HCT116 (cell line): ENCODE data around the gene FXYD2. TPM values are rescaled to one million over a fixed set of nuclear protein-coding genes. Genes with fewer than 3 reads are reported as not detected.

Experiments
- ATAC-seq: fragments of 200-7000 bp; cut with Tn5 transposase; 2 replicates; pipeline ENCODE4 v1.9.1; 2020; ENCODE audit warnings: mild to moderate bottlenecking, moderate library complexity
- BruUV-seq: library from RNA; stranded (reverse); fragments of 400-500 nt; replicated peaks from 2 replicates; lab custom pipeline; 2021; lab: Mats Ljungman, UMichigan
- CTCF ChIA-PET: fragments of 300-600 bp; sonication (Branson Sonifier 250); formaldehyde crosslinking; loops from one replicate; lab custom pipeline; 2021; ENCODE audit warnings: antibody characterized with exemption; lab: Charles Lee
- POLR2A ChIA-PET: fragments of 300-600, 350-600 bp; sonication (Branson Sonifier 250); formaldehyde crosslinking; loops from one replicate; lab custom pipeline; 2021; ENCODE audit warnings: antibody characterized with exemption; lab: Charles Lee
- RAD21 ChIA-PET, 2 experiments: fragments of 300-600 bp; sonication (Branson Sonifier 250); formaldehyde crosslinking; loops; one replicate each; lab custom pipeline; 2023; ENCODE audit warnings: low total read pairs in 2 of 2; ENCODE audit not compliant: uncharacterized antibody in 2 of 2, unreplicated experiment in 2 of 2, low non-redundant PET in 1 of 2; lab: Charles Lee
- DNase-seq: peaks from one replicate; pipeline ENCODE4 v3.0.0-alpha.2; 2010; ENCODE audit warnings: low read depth, low spot score
- H2AFZ ChIP-seq: fragments of 200-600 bp; shearing (Covaris generic), sonication (generic); 2 replicates; pipeline ENCODE4 v1.6.1; 2017; ENCODE audit warnings: low read depth, mixed run types, mixed read lengths, antibody characterized with exemption, low read length; ENCODE audit not compliant: poor library complexity, severe bottlenecking
- H3K27ac ChIP-seq: 2 replicates; pipeline ENCODE4 v1.5.1; 2012; ENCODE audit warnings: low read depth, low read length
- H3K27me3 ChIP-seq: fragments of 200-600 bp; sonication (generic); 2 replicates; pipeline ENCODE4 v1.6.1; 2016; ENCODE audit warnings: mixed run types, low read length, mixed read lengths; ENCODE audit not compliant: insufficient read depth
- H3K36me3 ChIP-seq, 2 experiments: fragments of 200-500 bp in 1 of 2; fragments of 200-600 bp in 1 of 2; sonication (Bioruptor generic) in 1 of 2; sonication (generic) in 1 of 2; 2 replicates each; pipeline versions ENCODE4 v1.5.1 to v1.6.1; 2014 to 2016; ENCODE audit warnings: low read length in 2 of 2, inconsistent platforms in 1 of 2, mixed read lengths in 1 of 2, mixed run types in 1 of 2; ENCODE audit not compliant: insufficient read depth in 2 of 2, control insufficient read depth in 1 of 2
- H3K4me1 ChIP-seq, 2 experiments: fragments of 200-600 bp in 1 of 2; sonication (generic) in 1 of 2; 2 replicates each; pipeline versions ENCODE4 v1.5.1 to v1.6.1; 2012 to 2017; ENCODE audit warnings: low read length in 2 of 2, inconsistent platforms in 1 of 2, mild to moderate bottlenecking in 1 of 2, mixed read lengths in 1 of 2, mixed run types in 1 of 2, moderate library complexity in 1 of 2; ENCODE audit not compliant: insufficient read depth in 2 of 2, control insufficient read depth in 1 of 2
- H3K4me2 ChIP-seq: fragments of 200-600 bp; sonication (generic); 2 replicates; pipeline ENCODE4 v1.6.1; 2017; ENCODE audit warnings: mixed run types, low read length, mixed read lengths
- H3K4me3 ChIP-seq, 2 experiments: fragments of 200-600 bp in 1 of 2; sonication (generic) in 1 of 2; replicated peaks in 1 of 2; 2 replicates each; pipeline ENCODE4 v1.5.1; 2011 to 2016; ENCODE audit warnings: low read length in 2 of 2, control low read depth in 1 of 2, low read depth in 1 of 2, mild to moderate bottlenecking in 1 of 2, mixed read lengths in 1 of 2, mixed run types in 1 of 2
- H3K79me2 ChIP-seq: fragments of 200-600 bp; sonication (generic); 2 replicates; pipeline ENCODE4 v1.6.1; 2017; ENCODE audit warnings: mild to moderate bottlenecking, mixed run types, low read length, moderate library complexity, mixed read lengths; ENCODE audit not compliant: insufficient read depth
- H3K9ac ChIP-seq: fragments of 200-600 bp; sonication (generic); 2 replicates; pipeline ENCODE4 v1.6.1; 2016; ENCODE audit warnings: low read length, mixed read lengths
- H3K9me2 ChIP-seq: fragments of 200-600 bp; sonication (generic), shearing (Covaris generic); 2 replicates; pipeline ENCODE4 v1.6.1; 2017; ENCODE audit warnings: mixed run types, mild to moderate bottlenecking, moderate library complexity; ENCODE audit not compliant: insufficient read depth
- H3K9me3 ChIP-seq, 2 experiments: fragments of 200-500 bp in 1 of 2; fragments of 200-600 bp in 1 of 2; sonication (Bioruptor generic) in 1 of 2; sonication (generic) in 1 of 2; 2 replicates each; pipeline ENCODE4 v1.6.1; 2014 to 2017; ENCODE audit warnings: low read length in 2 of 2, mixed read lengths in 2 of 2, inconsistent platforms in 1 of 2, low read depth in 1 of 2, mild to moderate bottlenecking in 1 of 2, mixed run types in 1 of 2, moderate library complexity in 1 of 2; ENCODE audit not compliant: control insufficient read depth in 1 of 2, insufficient read depth in 1 of 2
- H4K20me1 ChIP-seq: fragments of 200-600 bp; sonication (generic), shearing (Covaris generic); 2 replicates; pipeline ENCODE4 v1.6.1; 2017; ENCODE audit warnings: mixed run types, mild to moderate bottlenecking, moderate library complexity; ENCODE audit not compliant: insufficient read depth
- ATF3 ChIP-seq: IDR thresholded peaks from 2 replicates; pipeline ENCODE4 v1.6.1; 2012
- EGR1 ChIP-seq: IDR thresholded peaks from 2 replicates; pipeline ENCODE4 v1.6.1; 2012; ENCODE audit warnings: low read depth
- ELF1 ChIP-seq: IDR thresholded peaks from 2 replicates; pipeline ENCODE4 v1.6.1; 2012; ENCODE audit warnings: low read depth, borderline replicate concordance
- RAD21 ChIP-seq: IDR thresholded peaks from 2 replicates; pipeline ENCODE4 v1.6.1; 2012; ENCODE audit warnings: low read depth, mild to moderate bottlenecking
- SIN3A ChIP-seq: IDR thresholded peaks from 2 replicates; pipeline ENCODE4 v1.6.1; 2012; ENCODE audit warnings: low read depth
- SP1 ChIP-seq: IDR thresholded peaks from 2 replicates; pipeline ENCODE4 v1.6.1; 2012; ENCODE audit warnings: low read depth
- ZFX ChIP-seq: fragments of 450-650 bp; IDR thresholded peaks from 2 replicates; pipeline ENCODE4 v1.6.1; 2017
- intact Hi-C: fragments of 100-400 bp; cut with micrococcal nuclease; formaldehyde crosslinking; loops from 2 replicates; pipeline ENCODE4 v1.10.0; 2022
- total RNA-seq: library from RNA; stranded (reverse); gene quantifications from one replicate; pipeline ENCODE4 v1.2.1, GENCODE V29; 2021; ENCODE audit not compliant: unreplicated experiment

Gene FXYD2
- total RNA-seq, 1 experiment from 2014 or later = 0.52 TPM

GRCh38 chr11:117828611-117829368 lies 4.2 kb upstream of the FXYD2 start:
- Histone ChIP-seq H3K9me2 (no peaks in the 10 kb centered on the region), H3K27ac (no peak overlapping the region; the same call in 1 of the 2 replicates), H3K9ac (no peak overlapping the region), H3K9me3 (no peaks in the 10 kb centered on the region), H3K4me2 (peak overlapping the region; percentile 64), H3K4me3 (no peak overlapping the region; a peak in 1 of 4 replicates), H3K27me3 (no peaks in the 10 kb centered on the region), H3K4me1 (peaks cover 9 to 20% of the 10 kb centered on the region in 2 experiments)
- no peak for DNase-seq
- BruUV-seq = no TSS peak
- TF ChIP-seq ELF1 (no peak), SP1 (no peak), SIN3A (no peak), ATF3 (no peak)
- TF ChIP-seq, all 23 proteins: peak for 0
- Histone ChIP-seq H4K20me1 (no peaks in the 10 kb centered on the region), H2AFZ (no peak overlapping the region), H3K36me3 (no peaks in the 10 kb centered on the region), H3K79me2 (no peaks in the 10 kb centered on the region)
- RAD21 ChIA-PET = no interaction called here
- intact Hi-C loops = no loop called here
- ATAC-seq = peak; percentile 73
- POLR2A ChIA-PET = no interaction called here
- CTCF ChIA-PET = interaction anchor here (1.0 to 1.4 kb wide), 2 partner anchors 16 to 118 kb away, joined by 3 to 8 read pairs; no protein-coding TSS in a partner anchor

GRCh38 chr11:117827521-117828511 lies 3.3 kb upstream of the FXYD2 start:
- Histone ChIP-seq H3K9ac (no peak overlapping the region), H3K27me3 (no peaks in the 10 kb centered on the region)
- CTCF ChIA-PET = interaction anchor here (1.0 to 2.5 kb wide), 3 partner anchors 17 to 119 kb away, joined by 3 to 9 read pairs (median 8); no protein-coding TSS in a partner anchor

More at GRCh38 chr11:117827521-117828511, 3.3 kb upstream of the FXYD2 start:
- Histone ChIP-seq H3K9me2 (no peaks in the 10 kb centered on the region), H3K9me3 (no peaks in the 10 kb centered on the region), H2AFZ (no peak overlapping the region), H3K4me1 (peaks cover 7 to 13% of the 10 kb centered on the region in 2 experiments; a peak in 3 of 4 replicates), H3K79me2 (no peaks in the 10 kb centered on the region), H3K36me3 (no peaks in the 10 kb centered on the region), H3K27ac (no peak overlapping the region), H4K20me1 (no peaks in the 10 kb centered on the region), H3K4me3 (no peak overlapping the region), H3K4me2 (no peak overlapping the region)
- ChIA-PET RAD21 (no interaction called here), POLR2A (no interaction called here)
- intact Hi-C loops = no loop called here
- ATAC-seq = no peak
- TF ChIP-seq ATF3 (no peak), SP1 (no peak), ELF1 (no peak), EGR1 (no peak), ZFX (no peak), RAD21 (no peak), SIN3A (no peak)
- no TSS peak for BruUV-seq
- no peak for DNase-seq
